ENCODE data around the gene LAMTOR4. TPM values are rescaled to one million over a fixed set of nuclear protein-coding genes. Genes with fewer than 3 reads are reported as not detected.
A peak's percentile ranks its signal among the peaks of the same experiment; 100 is the strongest.

Gene LAMTOR4
- total and polyA plus RNA-seq, 2 experiments from 2014 or later = 49.4 to 92.2 TPM

DNA sequence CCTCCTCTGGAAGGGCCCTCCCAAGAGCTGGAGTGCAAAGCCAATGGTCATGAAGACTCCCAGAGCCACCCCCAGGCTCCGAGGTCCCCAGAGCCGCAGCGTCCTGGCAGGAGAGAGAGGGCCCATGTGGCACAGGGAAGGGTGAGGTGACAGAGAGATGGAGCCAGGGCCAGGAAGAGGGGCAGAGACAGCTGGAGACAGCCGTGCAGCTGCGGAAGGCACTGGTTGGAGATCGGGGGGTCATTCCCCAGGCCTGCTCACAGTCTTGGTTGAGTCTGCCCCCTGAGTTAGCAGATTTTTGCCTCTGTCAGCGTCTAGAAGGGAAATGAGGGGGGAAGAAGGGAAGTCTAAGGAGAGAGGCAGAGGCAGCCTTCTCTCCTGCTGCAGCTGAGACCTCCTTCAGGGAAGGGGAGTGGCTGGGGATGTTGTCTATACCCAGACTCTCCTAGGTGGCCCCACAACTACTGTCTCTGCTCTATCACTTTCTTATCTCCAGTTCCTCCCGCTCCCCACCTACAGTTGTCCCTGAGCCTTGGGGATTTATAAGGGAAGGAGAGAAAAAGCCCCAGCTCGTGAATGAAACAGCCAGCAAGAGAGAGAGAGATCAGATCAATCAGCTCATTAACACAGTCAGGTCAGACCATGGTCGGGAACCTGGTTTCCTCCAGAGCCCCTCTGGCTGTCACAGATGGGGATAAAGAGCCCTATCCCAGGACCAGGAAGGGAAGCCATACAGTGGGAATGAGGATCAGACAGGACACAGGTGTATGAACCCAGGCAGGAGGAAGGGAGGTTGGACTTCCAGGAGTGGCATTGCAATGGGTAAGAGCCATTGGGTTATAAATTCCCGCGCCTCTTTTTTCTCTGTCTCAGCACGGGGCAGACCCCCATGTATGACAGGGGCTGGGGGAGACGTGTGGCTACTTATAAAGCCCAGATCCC lies 18.5 kb downstream of the LAMTOR4 start:
- Histone ChIP-seq H3K27ac (no peak overlapping the region), H3K4me3 (no peak overlapping the region), H3K27me3 (replicated peaks; ENCODE audit: insufficient read depth) (peaks cover 10% of the 10 kb centered on the region), H3K4me2 (ENCODE audit: unreplicated experiment) (no peak overlapping the region), H3K9ac (no peak overlapping the region), H4K20me1 (ENCODE audit: insufficient read depth) (no peaks in the 10 kb centered on the region), H3K4me1 (ENCODE audit: insufficient read depth) (no peaks in the 10 kb centered on the region), H3F3A (ENCODE audit: insufficient read depth) (no peaks in the 10 kb centered on the region), H2AFZ (peak overlapping the region; percentile 90; the same call in 1 of the 2 replicates), H3K9me3 (ENCODE audit: low read depth) (no peaks in the 10 kb centered on the region), H3K36me3 (ENCODE audit: low read depth) (no peaks in the 10 kb centered on the region), H3K79me2 (ENCODE audit: insufficient read depth) (no peaks in the 10 kb centered on the region), H3K9me2 (ENCODE audit: insufficient read depth) (no peaks in the 10 kb centered on the region)
- WGBS, 2 experiments (ENCODE audit: low coverage in 1 of 2, low lambda C conversion rate in 2 of 2, missing lambda C conversion rate in 2 of 2) = 66 to 68% methylated on average over 14 of the region's 14 CpGs
- in situ Hi-C loops (cut with MboI) = no loop called here
- no peak for TF ChIP-seq EZH2phosphoT487 (IDR thresholded peaks at IDR 0.05; ENCODE audit: insufficient read depth, low read depth)
- TF ChIP-seq EZH2 (IDR thresholded peaks at IDR 0.05; ENCODE audit: insufficient read depth, poor library complexity, severe bottlenecking) = no peak
- DNase-seq = no peak

DNA sequence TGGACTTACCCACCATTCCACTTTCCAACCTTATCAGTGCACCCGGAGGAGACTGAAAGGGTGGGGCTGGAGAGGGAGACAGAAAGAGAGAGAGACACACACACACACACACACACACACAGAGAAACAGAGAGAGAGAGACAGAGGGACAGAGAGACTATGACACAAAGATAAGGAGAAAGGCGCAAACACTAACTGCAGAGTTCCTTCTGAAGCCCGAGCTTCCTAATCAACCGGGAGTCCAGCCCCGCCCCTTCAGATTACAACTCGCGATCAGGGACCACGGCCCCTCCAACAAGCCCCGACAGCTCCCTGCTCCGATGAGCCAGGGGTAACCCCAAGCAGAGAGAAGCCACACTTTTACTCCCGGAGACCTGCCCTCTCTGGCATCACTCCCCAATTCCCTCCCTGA lies 19.2 kb downstream of the LAMTOR4 start:
- in situ Hi-C loops (cut with MboI) = no loop called here
- peak; percentile 11 for DNase-seq
- TF ChIP-seq EZH2phosphoT487 (IDR thresholded peaks at IDR 0.05; ENCODE audit: insufficient read depth, low read depth) = no peak
- no peak for TF ChIP-seq EZH2 (IDR thresholded peaks at IDR 0.05; ENCODE audit: insufficient read depth, poor library complexity, severe bottlenecking)
- H3K9me3 ChIP-seq (ENCODE audit: low read depth) = no peaks in the 10 kb centered on the region
- H2AFZ ChIP-seq = peak overlapping the region; percentile 90
- peak overlapping the region; percentile 66 for H3K4me3 ChIP-seq
- H3K4me1 ChIP-seq (ENCODE audit: insufficient read depth) = no peaks in the 10 kb centered on the region
- peaks cover 11% of the 10 kb centered on the region for H3K27me3 ChIP-seq (replicated peaks; ENCODE audit: insufficient read depth)
- H3K79me2 ChIP-seq (ENCODE audit: insufficient read depth) = no peaks in the 10 kb centered on the region
- H3K4me2 ChIP-seq (ENCODE audit: unreplicated experiment) = peak overlapping the region; percentile 82
- WGBS, 2 experiments (ENCODE audit: low coverage in 1 of 2, low lambda C conversion rate in 2 of 2, missing lambda C conversion rate in 2 of 2) = 4 to 5% methylated on average over 11 of the region's 11 CpGs
- no peak overlapping the region for H3K27ac ChIP-seq
- no peaks in the 10 kb centered on the region for H3K9me2 ChIP-seq (ENCODE audit: insufficient read depth)
- no peaks in the 10 kb centered on the region for H3K36me3 ChIP-seq (ENCODE audit: low read depth)
- peak overlapping the region; percentile 35 for H3K9ac ChIP-seq
- H3F3A ChIP-seq (ENCODE audit: insufficient read depth) = no peaks in the 10 kb centered on the region
- H4K20me1 ChIP-seq (ENCODE audit: insufficient read depth) = no peaks in the 10 kb centered on the region

DNA sequence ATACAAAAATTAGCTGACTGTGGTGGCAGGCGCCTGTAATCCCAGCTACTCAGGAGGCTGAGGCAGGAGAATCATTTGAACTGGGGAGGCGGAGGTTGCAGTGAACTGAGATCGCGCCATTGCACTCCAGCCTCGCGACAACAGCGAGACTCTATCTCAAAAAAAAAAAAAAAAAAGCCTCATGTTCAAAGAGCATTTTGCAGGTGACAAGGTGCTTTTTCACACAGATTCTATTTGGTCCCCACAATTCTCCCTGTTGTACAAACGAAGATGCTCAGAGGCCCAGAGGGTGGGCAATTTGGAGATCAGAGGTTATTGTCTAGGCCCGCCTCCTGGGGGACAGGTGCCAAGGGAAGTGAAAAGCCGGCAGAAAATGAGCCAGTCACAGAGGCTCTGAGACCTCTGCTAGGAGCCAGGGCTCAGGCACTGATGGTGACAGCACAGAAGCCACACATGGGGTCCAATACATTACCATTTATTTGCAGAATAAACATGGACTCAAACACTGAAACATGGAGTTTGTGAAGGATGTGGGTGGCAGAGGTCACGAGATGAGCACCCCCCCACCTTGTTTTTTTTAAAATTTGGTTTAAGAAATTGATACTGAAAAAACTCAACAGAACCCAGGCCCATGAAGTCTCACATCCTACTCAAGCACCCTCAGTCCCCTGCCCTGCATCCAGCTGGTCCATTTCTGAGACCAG lies 20.6 kb downstream of the LAMTOR4 start:
- DNase-seq = no peak
- no peaks in the 10 kb centered on the region for H3K9me3 ChIP-seq (ENCODE audit: low read depth)
- no peaks in the 10 kb centered on the region for H3K9me2 ChIP-seq (ENCODE audit: insufficient read depth)
- in situ Hi-C loops (cut with MboI) = no loop called here
- no peak for TF ChIP-seq EZH2 (IDR thresholded peaks at IDR 0.05; ENCODE audit: insufficient read depth, poor library complexity, severe bottlenecking)
- no peak for TF ChIP-seq EZH2phosphoT487 (IDR thresholded peaks at IDR 0.05; ENCODE audit: insufficient read depth, low read depth)
- no peaks in the 10 kb centered on the region for H3F3A ChIP-seq (ENCODE audit: insufficient read depth)
- H3K4me2 ChIP-seq (ENCODE audit: unreplicated experiment) = no peak overlapping the region
- no peak overlapping the region for H3K27ac ChIP-seq
- H3K27me3 ChIP-seq (replicated peaks; ENCODE audit: insufficient read depth) = peaks cover 11% of the 10 kb centered on the region
- H3K9ac ChIP-seq = no peak overlapping the region
- H2AFZ ChIP-seq = peak overlapping the region; percentile 90; the same call in 1 of the 2 replicates
- no peak overlapping the region for H3K4me3 ChIP-seq
- no peaks in the 10 kb centered on the region for H3K36me3 ChIP-seq (ENCODE audit: low read depth)
- H3K79me2 ChIP-seq (ENCODE audit: insufficient read depth) = no peaks in the 10 kb centered on the region
- H4K20me1 ChIP-seq (ENCODE audit: insufficient read depth) = no peaks in the 10 kb centered on the region
- WGBS, 2 experiments (ENCODE audit: low coverage in 1 of 2, low lambda C conversion rate in 2 of 2, missing lambda C conversion rate in 2 of 2) = 85 to 87% methylated on average over 11 of the region's 11 CpGs
- no peaks in the 10 kb centered on the region for H3K4me1 ChIP-seq (ENCODE audit: insufficient read depth)

DNA sequence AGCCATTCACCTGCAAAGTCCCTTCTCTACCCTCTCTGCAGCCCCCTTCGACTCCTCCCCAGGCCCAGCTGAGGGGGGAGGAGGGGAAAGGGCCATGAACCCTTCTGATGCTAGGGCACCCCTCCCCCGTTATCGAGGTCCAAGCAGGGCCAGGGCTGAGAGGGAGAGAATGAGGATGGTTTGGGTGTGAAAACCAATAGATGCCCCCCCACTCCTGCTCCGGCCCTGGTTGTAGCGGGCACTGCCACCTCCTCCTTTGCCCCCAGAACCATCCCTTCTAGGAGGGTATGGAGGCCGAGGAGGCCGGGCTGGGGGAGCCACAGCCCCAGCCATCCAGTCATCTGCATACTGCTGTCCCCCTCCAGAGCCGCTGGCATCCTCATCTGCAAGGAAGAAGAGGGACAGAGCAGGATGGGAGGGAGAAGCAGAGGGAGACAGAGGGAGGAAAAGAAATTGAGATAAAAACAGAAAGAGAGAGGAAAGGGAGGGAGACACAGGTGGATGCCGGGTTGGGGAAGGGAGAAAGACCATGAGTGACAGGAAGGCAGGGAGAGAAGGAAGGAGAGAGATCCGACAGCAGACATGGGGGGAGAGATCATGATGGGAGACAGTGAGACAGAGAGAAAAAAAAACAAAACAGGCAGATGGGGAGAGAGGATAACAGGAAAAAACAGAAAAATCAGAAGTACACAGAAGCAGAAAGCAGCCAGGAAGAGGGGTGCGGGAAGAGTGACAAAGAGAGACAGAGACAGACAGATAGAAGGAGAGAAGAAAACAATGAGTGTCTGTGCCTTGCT lies 21.6 kb downstream of the LAMTOR4 start:
- no peak for DNase-seq
- in situ Hi-C loops (cut with MboI) = no loop called here
- H4K20me1 ChIP-seq (ENCODE audit: insufficient read depth) = no peaks in the 10 kb centered on the region
- H3K9me3 ChIP-seq (ENCODE audit: low read depth) = no peaks in the 10 kb centered on the region
- no peaks in the 10 kb centered on the region for H3K4me1 ChIP-seq (ENCODE audit: insufficient read depth)
- H3K9ac ChIP-seq = no peak overlapping the region
- H3K79me2 ChIP-seq (ENCODE audit: insufficient read depth) = no peaks in the 10 kb centered on the region
- no peaks in the 10 kb centered on the region for H3K9me2 ChIP-seq (ENCODE audit: insufficient read depth)
- no peak overlapping the region for H2AFZ ChIP-seq
- 84 to 86% methylated on average over 11 of the region's 11 CpGs for WGBS, 2 experiments (ENCODE audit: low coverage in 1 of 2, low lambda C conversion rate in 2 of 2, missing lambda C conversion rate in 2 of 2)
- no peak for TF ChIP-seq EZH2 (IDR thresholded peaks at IDR 0.05; ENCODE audit: insufficient read depth, poor library complexity, severe bottlenecking)
- TF ChIP-seq EZH2phosphoT487 (IDR thresholded peaks at IDR 0.05; ENCODE audit: insufficient read depth, low read depth) = no peak
- no peaks in the 10 kb centered on the region for H3F3A ChIP-seq (ENCODE audit: insufficient read depth)
- no peak overlapping the region for H3K27ac ChIP-seq
- peaks cover 11% of the 10 kb centered on the region for H3K27me3 ChIP-seq (replicated peaks; ENCODE audit: insufficient read depth)
- no peaks in the 10 kb centered on the region for H3K36me3 ChIP-seq (ENCODE audit: low read depth)
- H3K4me3 ChIP-seq = no peak overlapping the region
- H3K4me2 ChIP-seq (ENCODE audit: unreplicated experiment) = no peak overlapping the region
